GM21447 (cell line): ENCODE data around the gene ATG7.

Source experiments
- ATAC-seq: cut with Tn5 transposase; IDR thresholded peaks from one replicate; pipeline ENCODE4 v1.9.1; 2021; ENCODE audit not compliant: unreplicated experiment

The ATG7 gene

DNA sequence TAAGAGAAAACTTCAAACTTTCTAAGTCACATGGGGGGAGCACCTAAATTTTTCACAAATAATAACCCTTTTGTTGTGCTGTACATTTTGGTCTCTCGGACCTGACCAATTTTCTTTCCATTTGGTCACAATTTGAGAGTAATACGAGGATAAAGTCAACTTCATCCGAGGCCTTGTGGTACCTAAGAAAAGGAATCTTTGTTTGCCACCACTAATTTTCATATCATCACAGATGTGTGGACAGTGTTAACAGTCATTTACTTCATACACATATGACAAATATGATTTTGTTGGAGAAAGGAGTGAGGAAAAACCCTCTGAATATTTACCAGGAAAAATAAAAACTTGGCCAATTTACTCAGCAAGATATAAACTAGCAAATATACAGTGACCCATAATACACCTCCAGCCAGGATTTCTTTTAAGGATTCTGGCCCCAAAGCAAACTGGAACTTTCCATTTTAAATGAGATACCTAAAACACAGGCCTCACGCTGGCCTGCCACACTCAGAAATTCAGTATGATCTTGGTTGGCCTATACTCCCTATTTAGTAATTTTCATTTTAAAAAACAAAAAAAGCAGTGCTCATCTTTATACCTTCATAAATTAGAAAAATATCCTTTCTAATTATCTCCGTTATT, 330.8 kb downstream of the ATG7 start:
- no peak for ATAC-seq

DNA sequence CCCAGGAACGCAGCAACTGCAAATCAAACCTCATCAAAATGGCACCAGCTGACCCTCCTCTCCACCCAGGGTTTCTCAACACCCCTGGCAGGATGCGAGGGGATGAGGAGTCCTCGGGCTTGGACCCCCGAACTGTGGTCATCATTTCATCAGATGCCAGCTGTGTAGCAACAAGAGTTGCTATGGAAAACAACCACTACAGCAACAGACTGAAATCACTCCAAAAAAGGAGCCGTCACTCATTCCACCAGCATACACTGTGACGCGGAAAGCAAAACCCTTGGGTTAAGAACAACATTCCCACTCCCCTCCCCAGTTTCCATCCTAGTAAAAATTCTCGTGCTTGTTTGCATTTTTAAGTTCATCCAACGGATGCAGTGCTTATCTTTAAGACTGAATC, 331.4 kb downstream of the ATG7 start:
- no peak for ATAC-seq

DNA sequence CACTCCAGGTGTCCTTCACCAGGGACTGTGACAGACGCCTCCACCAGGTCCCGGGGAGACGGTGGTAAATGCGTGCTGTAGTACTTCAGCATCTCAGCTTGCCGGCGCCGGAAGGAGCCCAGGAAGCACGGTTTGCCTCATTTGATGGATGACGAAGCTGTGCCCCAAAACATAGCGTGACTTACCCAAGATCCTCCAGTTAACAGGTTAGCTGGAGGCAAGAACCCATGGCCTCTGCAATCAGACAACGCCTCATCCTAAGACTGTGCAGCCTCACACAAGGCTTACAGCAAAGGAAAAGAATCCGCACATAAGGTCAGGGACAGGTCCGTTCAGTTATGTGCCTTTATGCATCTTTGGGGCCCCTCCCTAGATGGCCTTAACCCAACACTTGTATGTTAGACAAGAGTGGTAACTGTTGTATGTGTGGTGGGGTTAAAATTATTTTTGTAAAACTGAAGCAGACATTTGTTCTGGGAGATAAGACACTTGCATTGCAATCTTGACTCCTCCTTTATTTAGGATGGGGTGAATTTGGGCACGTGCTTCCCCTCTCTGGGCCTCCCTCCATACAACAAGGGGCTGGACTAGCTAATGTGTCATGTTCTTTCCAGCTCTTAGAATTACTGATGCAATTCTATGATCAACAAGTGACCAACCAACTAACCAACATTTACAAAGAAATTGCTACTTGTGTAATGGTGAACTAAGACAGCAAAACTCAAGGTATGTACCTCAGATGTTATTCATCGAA, 332.1 kb downstream of the ATG7 start:
- ATAC-seq, result no peak

DNA sequence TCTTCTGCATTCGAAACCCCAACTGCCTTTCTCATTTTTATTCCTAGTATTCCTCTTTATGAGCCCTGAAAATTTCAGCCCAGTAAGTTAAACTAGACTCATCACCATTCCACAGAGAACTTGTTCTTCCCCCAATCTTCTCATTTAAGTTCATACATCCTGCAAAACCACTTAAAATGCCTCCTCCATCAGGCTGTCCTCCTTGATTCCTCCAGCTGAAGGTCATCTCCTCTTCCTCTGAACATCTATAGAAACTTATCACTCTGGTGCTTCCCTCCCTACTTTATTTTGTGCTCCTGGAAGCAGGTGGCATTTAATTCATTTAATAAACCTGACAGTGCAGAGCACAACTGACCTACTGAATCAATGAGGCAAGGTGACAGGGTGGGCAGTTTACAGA, 333.2 kb downstream of the ATG7 start:
- ATAC-seq, result no peak

DNA sequence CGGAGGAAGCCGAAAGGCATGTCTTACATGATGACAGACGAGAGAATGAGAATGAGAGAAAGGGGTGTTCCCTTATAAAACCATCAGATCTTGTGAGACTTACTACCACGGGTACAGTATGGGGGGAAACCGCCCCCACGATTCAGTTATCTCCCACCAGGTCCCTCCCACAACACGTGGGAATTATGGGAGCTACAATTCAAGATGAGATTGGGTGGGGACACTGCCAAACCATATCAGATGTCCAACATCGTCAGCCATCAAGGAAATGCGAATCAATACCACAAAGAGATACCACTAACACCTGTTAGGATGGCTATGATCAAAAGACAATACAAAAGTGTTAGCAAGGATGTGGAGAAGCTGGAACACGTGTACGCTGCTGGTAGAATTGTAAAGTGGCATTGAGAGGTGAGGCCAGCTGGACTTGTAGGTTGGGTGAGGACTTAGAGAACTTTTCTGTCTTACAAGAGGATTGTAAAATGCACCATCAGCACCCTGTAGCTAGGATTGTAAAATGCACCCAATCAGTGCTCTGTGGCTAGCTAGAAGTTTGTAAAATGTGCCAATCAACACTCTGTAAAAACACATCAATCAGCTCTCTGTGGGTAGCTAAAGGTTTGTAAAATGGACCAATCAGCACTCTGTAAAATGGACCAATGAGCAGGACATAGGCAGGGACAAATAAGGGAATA, 334.0 kb downstream of the ATG7 start:
- no peak for ATAC-seq

DNA sequence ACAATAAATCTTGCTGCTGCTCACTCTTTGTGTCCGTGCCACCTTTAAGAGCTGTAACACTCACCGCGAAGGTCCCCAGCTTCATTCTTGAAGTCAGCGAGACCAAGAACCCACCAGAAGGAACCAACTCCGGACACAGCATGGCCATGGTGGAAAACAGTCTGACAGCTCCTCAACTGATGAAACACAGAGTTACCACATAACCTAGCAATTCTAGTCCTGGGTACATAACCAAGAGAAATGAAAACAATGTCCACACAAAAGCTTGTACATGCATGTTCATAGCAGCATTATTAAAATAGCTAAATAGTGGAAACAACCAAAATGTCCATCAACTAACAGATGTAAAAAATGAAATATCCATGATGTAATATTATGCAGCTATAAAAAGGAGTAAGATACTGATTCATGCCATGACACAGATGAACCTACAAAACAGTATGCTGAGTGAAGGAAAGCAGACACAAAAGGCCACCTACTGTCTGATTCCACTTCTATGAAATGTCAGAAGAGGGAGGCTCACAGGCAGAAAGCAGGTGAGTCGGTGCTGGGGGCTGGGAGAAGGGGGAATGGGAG, 334.8 kb downstream of the ATG7 start:
- no peak for ATAC-seq
